ENCODE results near the gene CRABP2.

CRABP2 gene

DNA sequence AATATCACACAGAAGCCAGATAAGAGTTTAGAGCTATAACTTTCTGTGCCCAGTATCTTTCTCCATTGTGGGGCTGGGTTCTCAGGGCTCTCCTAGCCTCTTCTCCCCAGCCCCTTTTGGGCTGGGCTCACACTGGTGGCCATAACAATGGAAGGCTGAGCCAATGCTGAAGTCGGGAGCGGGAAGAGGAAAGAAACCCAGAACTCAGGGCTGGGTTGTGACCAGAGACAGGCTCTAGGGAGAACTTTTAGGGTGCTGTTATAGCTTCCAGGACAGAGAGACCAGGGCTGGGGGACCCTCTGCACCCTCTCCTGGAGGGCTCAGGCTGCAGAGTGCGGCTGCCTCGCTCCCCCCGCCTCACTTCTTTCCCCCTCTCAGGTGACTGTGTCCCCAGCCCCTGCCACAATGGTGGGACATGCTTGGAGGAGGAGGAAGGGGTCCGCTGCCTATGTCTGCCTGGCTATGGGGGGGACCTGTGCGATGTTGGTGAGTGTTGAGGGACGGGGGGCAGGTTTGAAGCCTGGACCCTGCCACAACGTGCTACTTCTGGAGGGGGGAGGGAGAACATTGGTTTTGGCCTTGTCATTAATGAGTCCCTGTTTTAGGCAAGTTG, 49.4 kb downstream of the CRABP2 start:
- DNase-seq (ENCODE audit: low read depth, low spot score): no peak
- no peak overlapping the region for H3K4me3 ChIP-seq (ENCODE audit: insufficient read length, low read depth)
- H3K27me3 ChIP-seq (ENCODE audit: insufficient read depth, insufficient read length): peaks cover 49% of the 10 kb centered on the region
- TF ChIP-seq YY1 (IDR thresholded peaks at IDR 0.05; ENCODE audit: insufficient read depth, insufficient read length) (no peak), SUZ12 (IDR thresholded peaks at IDR 0.05; ENCODE audit: extremely low read depth, insufficient read depth, insufficient read length) (no peak), ZNF274 (IDR thresholded peaks at IDR 0.05; ENCODE audit: low read depth, low read length) (no peak)
- no peaks in the 10 kb centered on the region for H3K9me3 ChIP-seq (ENCODE audit: insufficient read depth, low read length)
- H3K9ac ChIP-seq (ENCODE audit: insufficient read length, low read depth): no peak overlapping the region
- H3K4me1 ChIP-seq (ENCODE audit: insufficient read depth, insufficient read length): peaks cover 34% of the 10 kb centered on the region
- no peaks in the 10 kb centered on the region for H3K36me3 ChIP-seq (ENCODE audit: insufficient read depth, insufficient read length, low read length)

DNA sequence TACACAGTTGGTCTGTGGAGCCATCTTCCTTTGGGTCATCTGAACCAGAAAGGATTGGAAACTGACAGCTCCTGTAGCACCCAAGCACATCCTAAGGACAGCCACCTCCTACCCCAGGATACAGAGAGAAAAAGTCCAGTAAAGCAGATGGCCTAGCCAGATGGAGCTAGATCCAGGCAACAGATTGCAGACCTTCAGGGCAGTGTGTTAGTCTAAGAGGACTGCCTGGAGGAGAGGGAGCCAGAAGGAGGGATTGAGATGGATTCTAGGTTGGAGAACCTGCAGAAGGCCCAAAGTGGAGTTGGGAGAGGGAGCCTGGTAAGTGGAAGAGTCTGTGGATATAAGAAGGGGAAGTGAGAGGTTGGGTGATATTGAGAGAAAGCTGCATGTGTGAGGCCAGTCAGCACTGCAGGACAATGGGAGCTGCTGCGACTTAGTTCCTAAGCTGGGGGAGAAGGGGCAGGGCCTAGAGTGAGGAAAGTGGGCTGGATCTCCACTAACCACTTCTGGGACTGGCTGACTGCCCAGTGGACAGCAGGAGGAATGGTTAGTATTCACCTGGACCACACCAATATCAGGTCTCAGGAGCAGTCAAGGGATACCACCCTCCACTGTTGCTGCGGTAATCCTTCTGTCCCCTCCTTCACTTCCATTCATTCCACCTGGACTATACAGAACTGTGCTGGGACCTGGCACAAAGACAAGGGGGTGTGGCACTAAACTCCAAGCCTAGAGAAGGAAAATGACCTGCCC, 50.1 kb downstream of the CRABP2 start:
- Histone ChIP-seq H3K36me3 (ENCODE audit: insufficient read depth, insufficient read length, low read length) (no peaks in the 10 kb centered on the region), H3K4me1 (ENCODE audit: insufficient read depth, insufficient read length) (peaks cover 27% of the 10 kb centered on the region), H3K27me3 (ENCODE audit: insufficient read depth, insufficient read length) (peaks cover 49% of the 10 kb centered on the region), H3K9ac (ENCODE audit: insufficient read length, low read depth) (no peak overlapping the region), H3K9me3 (ENCODE audit: insufficient read depth, low read length) (no peaks in the 10 kb centered on the region), H3K4me3 (ENCODE audit: insufficient read length, low read depth) (no peak overlapping the region)
- no peak for DNase-seq (ENCODE audit: low read depth, low spot score)
- TF ChIP-seq SUZ12 (IDR thresholded peaks at IDR 0.05; ENCODE audit: extremely low read depth, insufficient read depth, insufficient read length): no peak
- TF ChIP-seq YY1 (IDR thresholded peaks at IDR 0.05; ENCODE audit: insufficient read depth, insufficient read length): no peak
- TF ChIP-seq ZNF274 (IDR thresholded peaks at IDR 0.05; ENCODE audit: low read depth, low read length): no peak

DNA sequence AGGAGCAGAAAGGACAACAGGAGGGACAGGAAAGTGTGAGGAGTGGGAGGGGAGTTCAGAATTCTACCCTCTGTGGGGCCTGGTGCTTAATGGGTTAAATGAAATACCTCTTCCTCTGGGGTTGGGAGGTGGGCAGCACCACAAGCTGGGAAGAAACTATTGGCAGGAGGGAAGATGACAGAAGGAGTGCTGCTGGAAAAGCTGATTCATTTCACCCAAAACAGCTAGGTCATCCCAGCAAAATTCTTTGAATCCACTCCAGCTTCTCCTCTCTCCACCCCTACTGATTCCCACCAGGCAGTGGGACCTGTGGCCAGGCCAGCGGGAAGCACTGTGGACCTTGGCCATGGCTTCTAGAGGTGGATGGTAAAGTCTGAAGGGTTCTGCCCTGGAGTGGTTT, 50.7 kb downstream of the CRABP2 start:
- Histone ChIP-seq H3K9ac (ENCODE audit: insufficient read length, low read depth) (no peak overlapping the region), H3K27me3 (ENCODE audit: insufficient read depth, insufficient read length) (peaks cover 49% of the 10 kb centered on the region), H3K9me3 (ENCODE audit: insufficient read depth, low read length) (no peaks in the 10 kb centered on the region), H3K4me1 (ENCODE audit: insufficient read depth, insufficient read length) (peaks cover 24% of the 10 kb centered on the region), H3K36me3 (ENCODE audit: insufficient read depth, insufficient read length, low read length) (no peaks in the 10 kb centered on the region), H3K4me3 (ENCODE audit: insufficient read length, low read depth) (no peak overlapping the region)
- TF ChIP-seq ZNF274 (IDR thresholded peaks at IDR 0.05; ENCODE audit: low read depth, low read length) (no peak), SUZ12 (IDR thresholded peaks at IDR 0.05; ENCODE audit: extremely low read depth, insufficient read depth, insufficient read length) (no peak), YY1 (IDR thresholded peaks at IDR 0.05; ENCODE audit: insufficient read depth, insufficient read length) (no peak)
- no peak for DNase-seq (ENCODE audit: low read depth, low spot score)

GRCh38 chr1:156652992-156653355, 52.4 kb downstream of the CRABP2 start:
- Histone ChIP-seq H3K9ac (ENCODE audit: insufficient read length, low read depth) (no peak overlapping the region), H3K36me3 (ENCODE audit: insufficient read depth, insufficient read length, low read length) (no peaks in the 10 kb centered on the region), H3K4me1 (ENCODE audit: insufficient read depth, insufficient read length) (peaks cover 18% of the 10 kb centered on the region), H3K27me3 (ENCODE audit: insufficient read depth, insufficient read length) (peaks cover 32% of the 10 kb centered on the region), H3K9me3 (ENCODE audit: insufficient read depth, low read length) (no peaks in the 10 kb centered on the region), H3K4me3 (ENCODE audit: insufficient read length, low read depth) (no peak overlapping the region)
- no peak for TF ChIP-seq YY1 (IDR thresholded peaks at IDR 0.05; ENCODE audit: insufficient read depth, insufficient read length)
- no peak for TF ChIP-seq SUZ12 (IDR thresholded peaks at IDR 0.05; ENCODE audit: extremely low read depth, insufficient read depth, insufficient read length)
- no peak for TF ChIP-seq ZNF274 (IDR thresholded peaks at IDR 0.05; ENCODE audit: low read depth, low read length)
- no peak for DNase-seq (ENCODE audit: low read depth, low spot score)

- TF ChIP-seq ZNF274 (IDR thresholded peaks at IDR 0.05; ENCODE audit: low read depth, low read length): no peak
- no peak for TF ChIP-seq YY1 (IDR thresholded peaks at IDR 0.05; ENCODE audit: insufficient read depth, insufficient read length)
- no peak for TF ChIP-seq SUZ12 (IDR thresholded peaks at IDR 0.05; ENCODE audit: extremely low read depth, insufficient read depth, insufficient read length)
- no peaks in the 10 kb centered on the region for H3K36me3 ChIP-seq (ENCODE audit: insufficient read depth, insufficient read length, low read length)
- no peaks in the 10 kb centered on the region for H3K9me3 ChIP-seq (ENCODE audit: insufficient read depth, low read length)
- no peak overlapping the region for H3K9ac ChIP-seq (ENCODE audit: insufficient read length, low read depth)
- peaks cover 25% of the 10 kb centered on the region for H3K27me3 ChIP-seq (ENCODE audit: insufficient read depth, insufficient read length)
- DNase-seq (ENCODE audit: low read depth, low spot score): no peak
- H3K4me1 ChIP-seq (ENCODE audit: insufficient read depth, insufficient read length): peaks cover 14% of the 10 kb centered on the region
- H3K4me3 ChIP-seq (ENCODE audit: insufficient read length, low read depth): no peak overlapping the region
These were observed 53.0 kb downstream of the CRABP2 start for GRCh38 chr1:156652131-156652991.

Data from NT2/D1 (cell line).